Activated CD4-positive, alpha-beta T cell treated with anti-CD3 and anti-CD28 coated beads for 36 hours (primary cell): ENCODE measurements around the gene ACTN4. TPM values are rescaled to one million over a fixed set of nuclear protein-coding genes. Genes with fewer than 3 reads are reported as not detected.

Experiments used
- total RNA-seq, 2 experiments: library from RNA; stranded (reverse); gene quantifications; one replicate each; pipeline ENCODE4 v1.2.3, GENCODE V29; 2021

ACTN4 gene
- total RNA-seq, 2 experiments from 2014 or later = 181 to 182 TPM

Other genes with a start within 250 kb of the ACTN4 start
- 10 to 100 TPM; 19.6 to 24.8 TPM for gene FAM98C, start 244.6 kb upstream of the ACTN4 start, total RNA-seq
- gene RASGRP4, start 221.4 kb upstream of the ACTN4 start, total RNA-seq = 1 to 10 TPM; 5.6 to 5.9 TPM
- gene RYR1, start 214.0 kb upstream of the ACTN4 start, total RNA-seq = 1 to 10 TPM; 2.0 to 3.1 TPM
- gene MAP4K1, start 29.7 kb upstream of the ACTN4 start, total RNA-seq = 100 to 1,000 TPM; 195 to 198 TPM
- gene EIF3K, start 28.5 kb upstream of the ACTN4 start, total RNA-seq = 100 to 1,000 TPM; 269 to 297 TPM
- gene CAPN12, start 96.8 kb downstream of the ACTN4 start, total RNA-seq = 1 to 10 TPM; 4.4 to 4.9 TPM
- not detected for gene LGALS7, start 125.9 kb downstream of the ACTN4 start, total RNA-seq
- gene LGALS7B, start 141.6 kb downstream of the ACTN4 start, total RNA-seq = not detected
- 1 to 10 TPM in 1 of 2 experiments, under 1 TPM in 1; 0.59 to 1.1 TPM for gene LGALS4, start 165.3 kb downstream of the ACTN4 start, total RNA-seq
- gene ECH1, start 184.1 kb downstream of the ACTN4 start, total RNA-seq = 100 to 1,000 TPM; 114 to 154 TPM
- gene HNRNPL, start 202.3 kb downstream of the ACTN4 start, total RNA-seq = 100 to 1,000 TPM; 714 to 722 TPM
- 10 to 100 TPM; 85.8 to 90.3 TPM for gene RINL, start 230.6 kb downstream of the ACTN4 start, total RNA-seq